ENCODE results near the gene MDK. TPM values are rescaled to one million over a fixed set of nuclear protein-coding genes. Genes with fewer than 3 reads are reported as not detected.

Gene MDK
- total and polyA plus RNA-seq, 3 donors from 2014 or later: 14.4 to 51.5 (median 14.5) TPM

DNA sequence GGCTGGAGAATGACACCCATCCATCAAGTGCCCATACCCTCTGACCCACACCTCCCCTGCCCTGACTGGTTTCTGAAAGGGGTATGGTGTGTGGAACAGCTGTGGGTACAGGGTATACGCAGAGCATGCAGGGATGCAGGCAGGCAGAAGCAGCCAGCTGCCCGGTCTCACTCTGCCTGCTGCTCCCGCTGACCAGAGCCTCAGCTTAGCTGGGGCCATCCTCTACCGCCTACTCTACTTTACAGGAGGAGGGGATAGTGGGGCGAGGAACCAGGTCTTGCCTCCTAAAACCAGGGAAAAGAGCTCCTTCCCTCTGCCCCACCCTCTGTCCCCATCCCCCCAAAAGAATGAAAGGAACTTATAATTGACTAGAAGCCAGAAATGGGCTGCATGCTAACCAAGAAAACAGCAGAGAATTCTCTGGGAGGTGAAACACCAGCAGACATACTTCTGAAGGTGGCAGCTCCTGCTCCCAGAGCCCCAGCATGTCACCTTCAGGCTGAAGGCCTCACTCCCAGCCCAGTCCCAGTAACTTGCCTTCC is 23.1 kb downstream of the MDK start:
- Histone ChIP-seq H3K4me1 (peaks cover 5% of the 10 kb centered on the region), H3K27ac (no peak overlapping the region), H3K4me3 (no peak overlapping the region), H3K27me3 (no peaks in the 10 kb centered on the region), H3K36me3 (ENCODE audit: low read depth, missing control alignments) (no peaks in the 10 kb centered on the region), H3K9me3 (no peaks in the 10 kb centered on the region)
- intact Hi-C loops (cut with DNase I; ENCODE audit: low total_unique reads): no loop called here
- 77 to 92% methylated on average over 5 of the region's 5 CpGs for WGBS, 2 donors
- DNase-seq: no peak
- TF ChIP-seq POLR2A (IDR thresholded peaks at IDR 0.05): no peak
- TF ChIP-seq, protein P1, sequence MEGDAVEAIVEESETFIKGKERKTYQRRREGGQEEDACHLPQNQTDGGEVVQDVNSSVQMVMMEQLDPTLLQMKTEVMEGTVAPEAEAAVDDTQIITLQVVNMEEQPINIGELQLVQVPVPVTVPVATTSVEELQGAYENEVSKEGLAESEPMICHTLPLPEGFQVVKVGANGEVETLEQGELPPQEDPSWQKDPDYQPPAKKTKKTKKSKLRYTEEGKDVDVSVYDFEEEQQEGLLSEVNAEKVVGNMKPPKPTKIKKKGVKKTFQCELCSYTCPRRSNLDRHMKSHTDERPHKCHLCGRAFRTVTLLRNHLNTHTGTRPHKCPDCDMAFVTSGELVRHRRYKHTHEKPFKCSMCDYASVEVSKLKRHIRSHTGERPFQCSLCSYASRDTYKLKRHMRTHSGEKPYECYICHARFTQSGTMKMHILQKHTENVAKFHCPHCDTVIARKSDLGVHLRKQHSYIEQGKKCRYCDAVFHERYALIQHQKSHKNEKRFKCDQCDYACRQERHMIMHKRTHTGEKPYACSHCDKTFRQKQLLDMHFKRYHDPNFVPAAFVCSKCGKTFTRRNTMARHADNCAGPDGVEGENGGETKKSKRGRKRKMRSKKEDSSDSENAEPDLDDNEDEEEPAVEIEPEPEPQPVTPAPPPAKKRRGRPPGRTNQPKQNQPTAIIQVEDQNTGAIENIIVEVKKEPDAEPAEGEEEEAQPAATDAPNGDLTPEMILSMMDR (IDR thresholded peaks at IDR 0.05): no peak

DNA sequence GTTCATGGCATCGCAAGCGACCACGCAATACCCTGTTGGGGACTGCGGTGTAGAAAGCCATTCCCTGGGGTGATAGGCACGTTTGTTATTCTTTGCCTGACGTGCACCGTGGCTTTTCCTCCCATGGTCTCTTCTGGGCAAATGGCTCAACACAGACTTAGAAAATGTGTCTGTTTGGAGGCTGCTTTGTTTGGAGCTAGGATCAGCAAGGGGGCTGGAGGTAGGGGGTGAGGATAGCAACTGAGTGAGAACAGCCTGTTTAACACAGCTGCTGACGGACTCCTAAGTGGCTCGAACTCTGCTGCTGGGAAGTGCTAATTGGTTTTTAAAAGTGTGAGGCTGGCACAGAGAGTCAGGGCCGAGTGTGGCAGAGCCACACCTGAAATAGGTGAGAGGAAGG is 26.2 kb downstream of the MDK start:
- 88 to 93% methylated on average over 10 of the region's 10 CpGs for WGBS, 2 donors
- Histone ChIP-seq H3K9me3 (no peaks in the 10 kb centered on the region), H3K4me3 (no peak overlapping the region), H3K27ac (no peak overlapping the region), H3K4me1 (peaks cover 5% of the 10 kb centered on the region), H3K27me3 (no peaks in the 10 kb centered on the region), H3K36me3 (ENCODE audit: low read depth, missing control alignments) (no peaks in the 10 kb centered on the region)
- intact Hi-C loops (cut with DNase I; ENCODE audit: low total_unique reads): no loop called here
- no peak for DNase-seq
- TF ChIP-seq POLR2A (IDR thresholded peaks at IDR 0.05): no peak
- TF ChIP-seq, protein P1 (IDR thresholded peaks at IDR 0.05): no peak

DNA sequence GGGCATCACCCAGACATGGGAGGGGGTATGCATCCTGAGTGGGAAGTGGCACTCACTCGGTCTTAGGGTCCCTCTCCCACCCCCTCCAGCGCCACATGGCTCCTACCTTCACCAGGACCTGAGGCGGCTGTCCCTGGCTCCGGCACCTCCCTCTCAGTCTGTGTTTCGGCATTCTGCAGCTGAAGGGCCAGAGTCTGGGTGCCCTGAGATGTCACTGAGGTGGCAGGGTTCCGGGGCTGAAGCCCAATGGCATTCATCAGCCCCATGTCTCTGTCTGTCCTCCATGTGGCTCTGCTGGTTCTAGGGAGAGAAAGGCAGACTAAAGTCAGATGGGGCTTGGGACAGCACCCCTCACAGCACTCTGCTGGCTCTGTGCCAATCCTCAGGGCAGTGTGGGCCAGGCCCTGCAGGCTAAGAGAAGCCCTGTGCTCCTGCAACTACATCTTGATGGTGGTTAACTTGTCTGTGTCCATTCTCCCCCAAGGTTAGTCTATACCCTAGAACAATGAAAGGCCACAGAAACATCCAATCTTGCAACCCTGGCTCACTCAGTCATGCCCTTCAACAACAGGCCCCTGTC is 27.0 kb downstream of the MDK start:
- no peaks in the 10 kb centered on the region for H3K27me3 ChIP-seq
- no peaks in the 10 kb centered on the region for H3K36me3 ChIP-seq (ENCODE audit: low read depth, missing control alignments)
- 80 to 100% methylated on average over 1 to 6 of the region's 6 CpGs for WGBS, 2 donors
- intact Hi-C loops (cut with DNase I; ENCODE audit: low total_unique reads): no loop called here
- H3K27ac ChIP-seq: no peak overlapping the region
- H3K4me3 ChIP-seq: no peak overlapping the region
- no peak for TF ChIP-seq POLR2A (IDR thresholded peaks at IDR 0.05)
- TF ChIP-seq, protein P1 (IDR thresholded peaks at IDR 0.05): no peak
- H3K4me1 ChIP-seq: no peaks in the 10 kb centered on the region
- H3K9me3 ChIP-seq: no peaks in the 10 kb centered on the region
- no peak for DNase-seq

DNA sequence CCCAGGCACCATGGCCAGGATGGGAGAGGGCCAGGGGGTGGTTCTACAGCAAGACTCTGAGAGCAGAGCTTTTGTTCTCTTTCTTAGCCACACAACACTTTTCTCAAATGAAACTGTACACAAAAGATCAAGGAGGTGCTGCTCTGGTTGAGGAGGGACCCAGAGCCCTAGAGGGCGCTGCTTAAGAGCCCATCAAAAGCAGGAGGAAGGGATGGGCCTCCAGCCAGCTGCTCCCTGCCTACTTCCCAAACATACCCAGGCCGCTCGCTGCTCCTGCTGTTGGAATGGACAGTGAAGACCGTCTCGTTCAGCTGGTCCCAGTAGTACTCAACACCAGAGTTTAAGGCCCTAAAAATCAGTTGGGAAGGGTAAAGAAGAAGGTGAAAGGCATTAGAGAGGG is 28.6 kb downstream of the MDK start:
- intact Hi-C loops (cut with DNase I; ENCODE audit: low total_unique reads): no loop called here
- no peaks in the 10 kb centered on the region for H3K4me1 ChIP-seq
- DNase-seq: no peak
- H3K4me3 ChIP-seq: no peak overlapping the region
- 87 to 95% methylated on average over 5 of the region's 5 CpGs for WGBS, 2 donors
- H3K27ac ChIP-seq: no peak overlapping the region
- no peaks in the 10 kb centered on the region for H3K36me3 ChIP-seq (ENCODE audit: low read depth, missing control alignments)
- H3K27me3 ChIP-seq: no peaks in the 10 kb centered on the region
- no peak for TF ChIP-seq POLR2A (IDR thresholded peaks at IDR 0.05)
- TF ChIP-seq, protein P1 (IDR thresholded peaks at IDR 0.05): no peak
- H3K9me3 ChIP-seq: no peaks in the 10 kb centered on the region
